Inferior parietal cortex (tissue), 1 donor: ENCODE measurements around the gene ACAA2.
A peak's percentile ranks its signal among the peaks of the same experiment; 100 is the strongest.

Experiments used
- DNase-seq: peaks from one replicate; pipeline ENCODE4 v3.0.0-alpha.2; 2016; ENCODE audit errors: extremely low spot score

ACAA2 gene

GRCh38 chr18:49742316-49743116 lies 70.8 kb downstream of the ACAA2 start:
- no peak for DNase-seq

DNA sequence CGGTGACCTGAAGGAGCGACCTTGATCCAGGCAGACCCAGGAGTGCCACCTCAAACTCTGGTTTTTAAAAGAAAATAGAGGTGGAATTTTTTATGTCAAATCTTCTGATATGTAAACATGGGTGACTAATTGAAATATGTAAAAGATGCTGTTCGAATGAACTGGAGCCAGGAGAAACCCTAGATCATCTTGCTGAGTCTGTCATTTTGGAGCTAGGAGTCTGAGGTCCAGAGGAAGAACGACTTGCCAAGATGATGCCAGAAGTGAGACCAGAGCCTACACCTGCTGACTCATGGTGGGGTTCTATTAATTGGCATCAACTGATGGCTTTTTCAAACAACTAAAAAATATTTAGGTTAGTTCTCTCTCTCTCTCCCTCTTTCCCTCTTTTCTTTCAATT lies 74.1 kb downstream of the ACAA2 start:
- no peak for DNase-seq

DNA sequence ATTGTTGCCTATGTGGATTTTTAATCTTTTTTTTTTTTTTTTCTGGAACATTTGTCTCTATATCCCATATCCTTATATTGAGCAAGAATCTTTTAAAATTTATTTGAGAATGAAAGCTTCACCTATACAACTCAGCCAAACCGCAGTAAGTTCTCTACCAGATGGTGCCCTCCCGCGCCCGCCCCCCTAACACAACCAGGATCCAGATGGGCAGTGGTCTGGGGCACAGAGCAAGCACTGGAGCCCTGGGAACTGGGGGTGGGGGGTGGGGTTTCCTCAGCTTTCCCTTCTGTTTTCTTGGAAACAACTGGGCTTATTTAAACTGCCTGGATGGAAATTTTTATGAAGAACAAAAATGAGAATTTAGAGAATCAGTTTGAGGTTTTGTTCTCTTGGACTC lies 74.6 kb downstream of the ACAA2 start:
- no peak for DNase-seq

DNA sequence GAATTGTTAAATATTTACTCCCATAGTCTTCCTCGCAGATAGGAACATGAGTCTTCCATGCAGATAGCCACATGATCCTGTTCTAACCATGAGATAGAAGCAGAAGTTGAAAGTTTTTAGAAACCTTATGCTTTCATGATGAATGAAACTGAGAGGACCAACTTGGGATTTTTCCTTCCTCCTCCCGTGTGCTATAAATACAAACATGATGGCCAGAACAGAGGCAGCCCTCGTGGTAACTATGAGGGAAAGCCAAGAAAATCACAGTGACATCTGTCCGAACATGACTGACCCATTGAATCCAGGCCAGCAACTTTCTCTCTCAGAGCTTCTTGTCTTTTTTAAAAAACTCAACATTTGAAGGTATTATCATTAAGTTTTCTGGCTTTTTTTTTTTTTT lies 78.5 kb downstream of the ACAA2 start:
- DNase-seq = peak; percentile 26

- DNase-seq = no peak
Measured at GRCh38 chr18:49733896-49734585, 79.3 kb downstream of the ACAA2 start.

DNA sequence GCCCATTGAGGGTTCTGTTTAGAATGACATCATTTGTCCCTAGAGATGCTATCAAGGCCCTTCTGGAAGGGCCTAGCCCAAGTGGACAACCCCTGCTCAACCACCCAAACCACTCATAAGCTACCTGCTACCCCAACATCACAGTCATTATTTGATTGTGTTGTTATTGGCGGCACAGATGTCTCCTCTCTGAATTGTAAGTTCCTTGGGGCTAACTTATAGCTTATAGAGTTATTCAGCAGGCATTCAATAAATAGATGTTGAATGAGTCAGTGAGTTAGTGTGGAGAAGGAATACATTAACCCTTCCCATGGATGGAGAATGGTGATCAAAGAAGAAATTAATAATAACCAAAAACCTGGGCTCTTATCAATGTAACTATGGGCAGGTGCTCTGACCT lies 80.0 kb downstream of the ACAA2 start:
- no peak for DNase-seq
